ENCODE results near the gene EIF4A2.
A peak's percentile ranks its signal among the peaks of the same experiment; 100 is the strongest.

Gene EIF4A2

DNA sequence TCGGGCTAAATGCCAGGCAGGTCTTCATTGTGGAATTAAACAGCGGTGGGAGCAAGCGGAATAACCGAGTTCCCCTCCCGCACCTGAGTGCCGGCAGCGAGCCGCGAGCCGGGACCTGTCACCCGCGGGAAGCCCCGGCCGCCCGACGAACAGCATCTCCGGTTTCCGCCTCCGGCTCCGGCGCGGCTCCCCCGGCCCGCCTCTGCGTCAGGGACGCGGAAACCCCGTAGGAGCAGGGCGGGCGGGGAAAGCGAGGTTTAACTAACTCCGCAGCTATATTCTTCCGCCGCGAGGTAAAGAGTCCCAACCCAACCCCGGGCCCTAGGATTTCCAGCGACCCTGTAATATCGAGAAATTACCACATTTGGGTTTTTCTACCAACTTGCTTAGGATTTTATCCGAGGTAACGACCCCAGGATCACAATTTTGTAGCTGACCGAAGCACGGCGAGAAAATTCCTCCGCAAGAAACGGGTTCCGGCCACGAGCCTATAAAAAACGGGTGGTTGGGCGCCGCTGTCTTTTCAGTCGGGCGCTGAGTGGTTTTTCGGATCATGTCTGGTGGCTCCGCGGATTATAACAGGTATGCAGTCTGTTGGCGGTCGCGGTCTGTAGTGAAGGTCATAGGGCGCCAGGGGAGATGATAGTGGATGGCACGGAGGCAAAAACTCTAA lies at the start of gene EIF4A2:
Gene EIF4A2 (plus strand): TSS at position 520 of the 673 bp plus-strand sequence. CDS start 34 bp downstream, at position 554.
- 0 out of 2 replicates have a peak, but pooled peaks cover 8% of the 10 kb centered on the region for H3K4me1 ChIP-seq (ENCODE audit: insufficient read depth, low read length)
- peaks cover 47% of the 10 kb centered on the region for H3K36me3 ChIP-seq (ENCODE audit: insufficient read depth, low read depth, low read length)
- peak within 1 kb of the TSS; percentile 99 for H3K4me3 ChIP-seq (ENCODE audit: low read length)
- peaks cover 4% of the 10 kb centered on the region; the same call in 1 of the 2 replicates for H3K9me3 ChIP-seq (ENCODE audit: insufficient read depth, low read depth, low read length)
- H3K27ac ChIP-seq (ENCODE audit: low read length) = peak within 1 kb of the TSS; percentile 99
- no peaks in the 10 kb centered on the region for H3K27me3 ChIP-seq (ENCODE audit: insufficient read depth, low read length)
- peak within 1 kb of the TSS; percentile 100 for H3K9ac ChIP-seq (ENCODE audit: low read depth, low read length)

DNA sequence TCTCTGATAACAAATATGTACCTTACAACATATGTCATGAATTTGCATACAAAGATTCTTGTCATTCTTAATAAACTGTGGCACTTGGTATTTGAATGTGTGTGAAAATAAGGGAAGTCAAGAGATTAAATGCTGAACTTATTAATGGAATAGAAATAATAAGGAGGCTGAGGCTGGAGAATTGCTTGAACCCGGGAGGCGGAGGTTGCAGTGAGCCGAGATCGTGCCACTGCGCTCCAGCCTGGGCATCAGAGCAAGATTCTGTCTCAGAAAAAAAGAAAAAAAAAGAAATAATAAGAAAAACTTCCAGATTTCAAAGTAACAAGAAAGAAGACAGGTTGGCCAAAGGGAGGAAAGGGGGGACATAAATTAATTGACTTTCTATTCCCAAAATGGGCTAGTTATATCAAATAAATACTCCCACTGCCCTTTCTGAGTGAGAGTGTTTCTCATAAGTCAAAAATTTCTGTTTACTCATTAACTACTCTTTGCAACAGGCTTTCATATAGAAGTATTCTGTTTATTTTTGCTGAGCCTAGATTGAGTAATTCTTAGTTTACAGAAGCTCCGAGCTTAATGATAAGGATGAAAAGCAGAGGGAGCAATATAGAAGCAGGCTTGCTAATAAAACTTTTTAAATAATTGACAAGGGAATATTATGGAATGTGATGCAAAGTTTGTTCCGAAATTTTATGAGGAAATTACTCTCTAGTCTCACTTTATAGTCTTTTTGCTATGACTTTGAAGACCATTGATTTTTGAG lies 40.6 kb upstream of the EIF4A2 start:
- H3K4me1 ChIP-seq (ENCODE audit: insufficient read depth, low read length) = peaks cover 9% of the 10 kb centered on the region; the same call in 1 of the 2 replicates
- H3K9me3 ChIP-seq (ENCODE audit: insufficient read depth, low read depth, low read length) = no peaks in the 10 kb centered on the region
- H3K36me3 ChIP-seq (ENCODE audit: insufficient read depth, low read depth, low read length) = no peaks in the 10 kb centered on the region
- H3K27ac ChIP-seq (ENCODE audit: low read length) = no peak overlapping the region
- H3K4me3 ChIP-seq (ENCODE audit: low read length) = no peak overlapping the region
- H3K9ac ChIP-seq (ENCODE audit: low read depth, low read length) = no peak overlapping the region
- no peaks in the 10 kb centered on the region for H3K27me3 ChIP-seq (ENCODE audit: insufficient read depth, low read length)

DNA sequence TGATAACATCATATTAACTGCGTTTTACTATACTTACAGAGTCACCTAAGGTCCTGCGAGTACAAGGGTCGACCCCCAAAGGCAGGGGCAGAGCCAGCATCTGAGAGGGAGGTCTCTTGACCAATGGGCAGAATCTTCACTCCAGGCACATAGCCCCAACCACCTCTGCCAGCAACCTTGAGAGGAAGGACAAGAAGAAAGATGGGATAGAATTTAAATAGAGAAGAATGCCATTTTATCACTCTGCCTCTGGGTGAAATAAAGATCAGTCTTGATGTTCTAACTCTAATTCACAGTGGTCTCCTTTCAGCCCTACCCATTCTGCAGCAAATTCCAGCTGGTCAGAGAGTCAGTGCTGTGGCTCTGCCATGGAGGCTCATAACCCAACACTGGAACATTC lies 39.7 kb upstream of the EIF4A2 start:
- no peaks in the 10 kb centered on the region for H3K9me3 ChIP-seq (ENCODE audit: insufficient read depth, low read depth, low read length)
- H3K27me3 ChIP-seq (ENCODE audit: insufficient read depth, low read length) = no peaks in the 10 kb centered on the region
- H3K4me1 ChIP-seq (ENCODE audit: insufficient read depth, low read length) = peaks cover 9% of the 10 kb centered on the region; the same call in 1 of the 2 replicates
- no peak overlapping the region for H3K27ac ChIP-seq (ENCODE audit: low read length)
- no peak overlapping the region for H3K4me3 ChIP-seq (ENCODE audit: low read length)
- no peaks in the 10 kb centered on the region for H3K36me3 ChIP-seq (ENCODE audit: insufficient read depth, low read depth, low read length)
- no peak overlapping the region for H3K9ac ChIP-seq (ENCODE audit: low read depth, low read length)

DNA sequence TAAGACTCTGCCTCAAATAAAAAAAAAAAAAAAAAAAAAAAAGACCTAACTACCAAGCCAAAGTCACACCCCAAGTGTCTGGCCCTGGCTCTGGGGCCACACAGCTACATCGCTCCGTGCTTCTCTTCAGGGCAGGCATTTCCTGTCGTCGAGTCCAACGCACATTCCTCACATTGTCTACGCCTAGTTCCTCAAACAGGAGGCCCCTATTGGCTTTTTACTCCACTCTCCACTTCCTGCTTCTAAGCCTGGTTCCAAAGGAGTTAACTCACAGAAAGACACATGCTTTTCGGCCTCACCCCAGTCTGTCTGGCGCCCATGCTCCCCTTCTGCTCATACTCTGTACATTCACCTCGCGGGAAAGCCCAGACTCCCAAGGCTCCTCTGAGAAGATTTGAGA lies 37.4 kb upstream of the EIF4A2 start:
- H3K27ac ChIP-seq (ENCODE audit: low read length) = no peak overlapping the region
- H3K9ac ChIP-seq (ENCODE audit: low read depth, low read length) = no peak overlapping the region
- H3K9me3 ChIP-seq (ENCODE audit: insufficient read depth, low read depth, low read length) = no peaks in the 10 kb centered on the region
- no peaks in the 10 kb centered on the region for H3K36me3 ChIP-seq (ENCODE audit: insufficient read depth, low read depth, low read length)
- no peaks in the 10 kb centered on the region for H3K27me3 ChIP-seq (ENCODE audit: insufficient read depth, low read length)
- no peaks in the 10 kb centered on the region for H3K4me1 ChIP-seq (ENCODE audit: insufficient read depth, low read length)
- H3K4me3 ChIP-seq (ENCODE audit: low read length) = no peak overlapping the region

DNA sequence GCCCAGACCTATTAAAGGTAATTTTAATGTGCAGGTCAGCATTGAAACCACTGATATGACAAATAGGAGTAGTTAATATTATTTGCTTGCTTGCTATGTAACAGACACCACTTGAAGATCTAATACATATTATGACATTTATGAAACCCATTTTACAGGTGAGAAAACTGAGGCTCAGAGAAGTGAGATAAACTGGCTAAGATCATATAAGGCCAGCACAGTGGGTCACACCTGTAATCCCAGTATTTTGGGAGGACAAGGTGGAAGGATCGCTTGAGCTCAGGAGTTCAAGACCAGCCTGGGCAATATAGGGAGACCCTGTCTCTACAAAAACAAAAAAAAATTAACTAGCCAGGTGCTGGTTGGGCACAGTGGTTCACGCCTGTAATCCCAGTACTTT lies 33.1 kb upstream of the EIF4A2 start:
- no peaks in the 10 kb centered on the region for H3K9me3 ChIP-seq (ENCODE audit: insufficient read depth, low read depth, low read length)
- no peaks in the 10 kb centered on the region for H3K27me3 ChIP-seq (ENCODE audit: insufficient read depth, low read length)
- H3K27ac ChIP-seq (ENCODE audit: low read length) = no peak overlapping the region
- H3K4me1 ChIP-seq (ENCODE audit: insufficient read depth, low read length) = no peaks in the 10 kb centered on the region
- H3K36me3 ChIP-seq (ENCODE audit: insufficient read depth, low read depth, low read length) = no peaks in the 10 kb centered on the region
- H3K9ac ChIP-seq (ENCODE audit: low read depth, low read length) = no peak overlapping the region
- no peak overlapping the region for H3K4me3 ChIP-seq (ENCODE audit: low read length)

DNA sequence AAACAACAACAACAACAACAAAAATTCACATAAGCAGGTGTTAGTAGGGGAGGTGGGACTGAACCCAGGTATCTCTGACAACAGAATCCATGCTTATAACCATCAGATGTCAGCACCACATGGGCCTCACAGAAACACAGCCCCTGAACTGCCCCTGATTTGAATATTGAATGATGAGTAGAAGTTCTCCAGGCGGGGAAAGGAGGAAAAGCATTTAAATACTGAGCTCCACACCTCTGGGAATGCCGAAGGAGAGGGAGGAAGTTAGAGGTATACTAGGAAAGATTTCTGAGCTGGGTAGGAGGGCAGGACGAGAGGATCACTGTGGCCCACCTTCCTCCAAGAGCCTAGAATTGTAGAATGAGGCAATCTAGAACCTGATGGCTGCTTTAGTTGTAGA lies 31.9 kb upstream of the EIF4A2 start:
- Histone ChIP-seq H3K27ac (ENCODE audit: low read length) (no peak overlapping the region), H3K27me3 (ENCODE audit: insufficient read depth, low read length) (no peaks in the 10 kb centered on the region), H3K36me3 (ENCODE audit: insufficient read depth, low read depth, low read length) (no peaks in the 10 kb centered on the region), H3K9me3 (ENCODE audit: insufficient read depth, low read depth, low read length) (no peaks in the 10 kb centered on the region), H3K4me3 (ENCODE audit: low read length) (no peak overlapping the region), H3K4me1 (ENCODE audit: insufficient read depth, low read length) (no peaks in the 10 kb centered on the region), H3K9ac (ENCODE audit: low read depth, low read length) (no peak overlapping the region)

DNA sequence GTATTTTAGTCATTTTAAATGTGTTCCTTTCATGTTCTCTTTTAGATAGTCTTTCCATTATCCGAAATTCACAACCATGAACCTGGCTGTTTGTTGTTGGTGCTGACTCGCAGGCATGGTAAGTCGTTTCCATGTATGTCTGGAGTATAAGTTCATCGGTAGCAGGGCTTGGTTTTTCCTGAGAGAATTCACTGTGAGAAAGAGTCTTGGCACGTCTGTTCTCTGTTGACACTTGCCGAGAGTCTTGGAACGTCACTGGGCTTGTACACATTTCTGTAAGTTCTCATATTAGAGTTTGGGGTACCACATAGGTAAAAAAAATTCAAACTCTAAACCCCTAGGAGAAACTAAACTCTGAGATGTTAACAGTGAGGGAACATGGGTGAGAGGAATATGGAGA lies 29.4 kb upstream of the EIF4A2 start:
- Histone ChIP-seq H3K27me3 (ENCODE audit: insufficient read depth, low read length) (no peaks in the 10 kb centered on the region), H3K9ac (ENCODE audit: low read depth, low read length) (no peak overlapping the region), H3K4me1 (ENCODE audit: insufficient read depth, low read length) (no peaks in the 10 kb centered on the region), H3K36me3 (ENCODE audit: insufficient read depth, low read depth, low read length) (no peaks in the 10 kb centered on the region), H3K9me3 (ENCODE audit: insufficient read depth, low read depth, low read length) (no peaks in the 10 kb centered on the region), H3K4me3 (ENCODE audit: low read length) (no peak overlapping the region), H3K27ac (ENCODE audit: low read length) (no peak overlapping the region)

DNA sequence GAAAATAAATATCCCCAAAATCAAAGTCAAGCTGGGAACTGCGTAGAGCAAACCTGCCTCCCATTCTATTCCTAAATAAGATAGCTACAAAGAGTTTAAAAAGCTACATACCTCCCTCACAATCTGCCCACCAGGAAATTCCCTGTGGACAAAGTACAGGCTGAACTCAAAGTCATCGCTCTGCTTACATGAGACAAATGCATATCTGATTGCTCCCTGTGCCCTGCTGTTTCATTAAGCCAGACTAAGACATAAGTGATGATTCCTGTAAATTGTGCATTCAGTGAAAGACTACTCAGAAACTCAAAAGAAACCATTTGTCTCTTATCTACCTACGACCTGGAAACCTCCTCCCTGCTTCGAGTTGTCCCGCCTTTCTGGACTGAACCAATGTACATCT lies 28.5 kb upstream of the EIF4A2 start:
- H3K27me3 ChIP-seq (ENCODE audit: insufficient read depth, low read length) = no peaks in the 10 kb centered on the region
- H3K4me3 ChIP-seq (ENCODE audit: low read length) = no peak overlapping the region
- H3K9ac ChIP-seq (ENCODE audit: low read depth, low read length) = no peak overlapping the region
- H3K36me3 ChIP-seq (ENCODE audit: insufficient read depth, low read depth, low read length) = no peaks in the 10 kb centered on the region
- no peak overlapping the region for H3K27ac ChIP-seq (ENCODE audit: low read length)
- H3K4me1 ChIP-seq (ENCODE audit: insufficient read depth, low read length) = no peaks in the 10 kb centered on the region
- H3K9me3 ChIP-seq (ENCODE audit: insufficient read depth, low read depth, low read length) = no peaks in the 10 kb centered on the region

DNA sequence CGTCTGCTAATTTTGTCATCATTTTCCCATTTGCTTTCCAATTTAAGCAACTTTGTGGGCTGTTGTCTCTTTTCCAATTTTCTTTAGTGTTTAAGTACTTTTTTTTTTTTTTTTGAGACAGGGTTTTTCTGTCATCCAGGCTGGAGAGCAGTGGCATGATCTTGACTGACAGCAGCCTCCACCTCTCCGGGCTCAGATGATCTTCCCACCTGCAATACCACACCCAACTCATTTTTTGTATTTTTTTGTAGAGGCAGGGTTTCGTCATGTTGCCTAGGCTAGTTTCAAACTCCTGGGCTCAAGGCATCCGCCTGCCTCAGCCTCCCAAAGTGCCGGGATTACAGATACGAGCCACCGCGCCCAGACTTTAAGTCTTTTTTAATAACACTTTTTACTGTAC lies 26.2 kb upstream of the EIF4A2 start:
- Histone ChIP-seq H3K27ac (ENCODE audit: low read length) (no peak overlapping the region), H3K27me3 (ENCODE audit: insufficient read depth, low read length) (no peaks in the 10 kb centered on the region), H3K4me1 (ENCODE audit: insufficient read depth, low read length) (no peaks in the 10 kb centered on the region), H3K9ac (ENCODE audit: low read depth, low read length) (no peak overlapping the region), H3K4me3 (ENCODE audit: low read length) (no peak overlapping the region), H3K9me3 (ENCODE audit: insufficient read depth, low read depth, low read length) (no peaks in the 10 kb centered on the region), H3K36me3 (ENCODE audit: insufficient read depth, low read depth, low read length) (no peaks in the 10 kb centered on the region)

DNA sequence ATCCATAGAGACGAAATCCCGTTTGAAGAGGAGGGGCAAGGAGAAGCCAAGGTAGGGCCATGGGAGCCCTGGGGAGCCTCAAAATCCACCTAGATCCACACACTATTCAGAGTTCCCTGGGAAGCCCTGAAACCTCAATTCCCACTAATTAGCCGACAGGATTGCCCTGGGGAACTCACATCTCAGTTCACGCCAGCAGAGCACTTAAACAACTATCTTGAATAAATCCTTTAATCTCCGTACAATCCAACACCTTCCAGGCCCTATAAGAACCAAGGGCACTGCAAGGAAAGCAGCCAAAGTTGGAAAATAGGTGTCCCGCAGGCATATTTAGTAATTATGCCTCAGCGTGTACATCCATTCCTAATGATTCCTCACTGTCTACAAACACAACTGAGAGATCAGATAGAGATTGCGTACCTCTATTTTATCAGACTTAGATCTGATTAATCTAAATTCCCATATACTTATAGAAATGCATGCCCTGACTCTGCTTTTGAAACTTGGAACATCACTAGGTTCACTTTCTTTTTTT lies 25.6 kb upstream of the EIF4A2 start:
- H3K9me3 ChIP-seq (ENCODE audit: insufficient read depth, low read depth, low read length) = no peaks in the 10 kb centered on the region
- H3K4me1 ChIP-seq (ENCODE audit: insufficient read depth, low read length) = no peaks in the 10 kb centered on the region
- no peak overlapping the region for H3K4me3 ChIP-seq (ENCODE audit: low read length)
- no peak overlapping the region for H3K27ac ChIP-seq (ENCODE audit: low read length)
- no peaks in the 10 kb centered on the region for H3K27me3 ChIP-seq (ENCODE audit: insufficient read depth, low read length)
- no peaks in the 10 kb centered on the region for H3K36me3 ChIP-seq (ENCODE audit: insufficient read depth, low read depth, low read length)
- no peak overlapping the region for H3K9ac ChIP-seq (ENCODE audit: low read depth, low read length)

DNA sequence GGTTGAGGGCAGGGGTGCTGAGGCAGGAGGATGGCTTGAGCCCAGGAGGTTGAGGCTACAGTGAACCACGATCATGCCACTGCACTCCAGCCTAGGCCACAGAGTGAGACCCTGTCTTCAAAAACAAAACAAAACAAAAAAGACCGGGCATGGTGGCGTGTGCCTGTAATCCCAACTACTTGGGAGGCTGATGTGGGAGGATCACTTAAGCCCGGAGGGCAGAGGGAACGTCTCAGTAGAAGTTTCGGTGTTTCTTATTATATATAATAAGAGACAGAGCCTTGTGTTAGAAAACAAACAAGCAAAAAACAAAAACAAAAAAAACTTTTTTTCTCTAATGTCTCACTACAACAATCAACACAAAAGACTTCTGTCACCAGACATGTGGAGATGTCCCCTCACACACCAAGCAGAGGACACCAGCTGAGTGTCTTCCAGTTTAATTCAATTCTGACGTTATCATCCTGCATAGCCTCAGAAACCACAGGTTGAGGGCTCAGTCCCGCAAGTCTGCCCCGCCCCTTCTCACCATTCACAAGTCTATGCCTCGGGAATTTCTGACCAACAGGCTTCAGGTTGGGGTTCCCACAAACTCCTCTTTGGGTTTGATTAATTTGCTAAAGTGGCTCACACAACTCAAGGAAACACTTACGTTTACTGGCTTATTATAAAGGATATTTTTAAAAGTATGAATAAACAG lies 24.0 kb upstream of the EIF4A2 start:
- Histone ChIP-seq H3K27ac (ENCODE audit: low read length) (no peak overlapping the region), H3K9ac (ENCODE audit: low read depth, low read length) (no peak overlapping the region)

More for the DNA sequence above, 24.0 kb upstream of the EIF4A2 start:
- Histone ChIP-seq H3K4me3 (ENCODE audit: low read length) (no peak overlapping the region), H3K36me3 (ENCODE audit: insufficient read depth, low read depth, low read length) (no peaks in the 10 kb centered on the region), H3K9me3 (ENCODE audit: insufficient read depth, low read depth, low read length) (no peaks in the 10 kb centered on the region), H3K4me1 (ENCODE audit: insufficient read depth, low read length) (no peaks in the 10 kb centered on the region), H3K27me3 (ENCODE audit: insufficient read depth, low read length) (no peaks in the 10 kb centered on the region)

Data from iPS-20b (cell line).